Measurements from ENCODE around the gene SLC25A22.

- TF ChIP-seq CTCF (conservative IDR thresholded peaks at IDR 0.05) (no peak; the same call in 1 of the 2 replicates), ZFX (IDR thresholded peaks at IDR 0.05) (no peak)
These were observed 45.1 kb upstream of the SLC25A22 start for GRCh38 chr11:843086-843734.

All from C4-2B (cell line).